PFSK-1 (cell line): Measurements from ENCODE around the gene SETDB2.

Experiments
- POLR2AphosphoS5 ChIP-seq: IDR thresholded peaks from 2 replicates; pipeline ENCODE4 v1.6.1; 2012; ENCODE audit warnings: low read depth, mild to moderate bottlenecking, control low read depth, low read length, moderate library complexity
- TAF1 ChIP-seq: IDR thresholded peaks from 2 replicates; pipeline ENCODE4 v1.6.1; 2012; ENCODE audit warnings: low read length, control low read depth, borderline replicate concordance; ENCODE audit not compliant: insufficient read depth

DNA sequence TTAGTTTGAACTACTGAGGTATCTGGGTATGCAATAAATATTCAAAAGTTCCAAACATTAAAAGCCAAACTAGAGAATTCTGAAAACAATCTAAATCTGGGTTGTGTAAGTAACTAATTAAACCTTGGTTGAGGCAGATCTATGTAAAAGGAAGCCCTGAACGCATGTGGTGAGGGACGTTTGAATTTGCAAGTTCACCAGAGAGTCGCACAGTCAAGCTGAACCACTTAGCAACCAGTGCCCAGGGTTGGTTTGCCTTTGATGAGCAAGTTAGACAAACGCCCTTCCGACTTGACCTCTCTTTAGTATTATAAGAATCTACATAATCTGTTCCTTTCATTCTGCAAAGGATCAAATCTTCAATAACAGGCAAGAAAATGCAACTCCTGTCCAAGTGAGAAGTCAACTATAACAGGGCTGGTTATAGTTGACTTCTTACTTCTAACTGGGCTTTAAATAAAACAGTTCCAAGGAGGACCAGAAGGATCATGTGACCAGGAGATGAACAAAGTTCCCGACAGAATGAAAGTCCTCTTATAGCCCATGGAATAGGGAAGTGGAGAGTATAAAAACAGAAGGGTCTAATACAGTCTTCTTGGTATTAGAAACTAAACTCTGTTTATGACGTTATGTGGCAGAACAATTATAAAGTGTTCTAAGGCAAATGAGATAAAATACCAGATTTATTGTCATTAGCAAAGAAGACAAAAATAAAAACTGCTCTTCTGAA is 92.2 kb downstream of the SETDB2 start:
- no peak for TF ChIP-seq TAF1
- TF ChIP-seq POLR2AphosphoS5: no peak
